Heart left ventricle (tissue), 16 donors: ENCODE measurements around the gene SLC6A4. TPM values are rescaled to one million over a fixed set of nuclear protein-coding genes. Genes with fewer than 3 reads are reported as not detected.

ENCODE experiments used
- ATAC-seq, 4 donors: fragments of 200-7000 bp; cut with Tn5 transposase; one replicate each; pipeline ENCODE4 v1.9.1; 2020 to 2022; ENCODE audit warnings: moderate library complexity in 4 of 4, mild to moderate bottlenecking in 3 of 4, moderate number of reproducible peaks in 1 of 4
- DNase-seq, 5 donors: peaks; one replicate each; pipeline ENCODE4 v3.0.0-alpha.2; 2020
- H3K27ac ChIP-seq, 12 donors: fragments of 200-600 bp; sonication (generic) in 4 of 12; one replicate each; pipeline versions ENCODE4 v1.5.0 to v1.8.0; 2016 to 2022; ENCODE audit warnings: mild to moderate bottlenecking in 2 of 12
- H3K27me3 ChIP-seq, 9 donors: fragments of 200-600 bp; sonication (generic) in 2 of 9; one replicate each; pipeline versions ENCODE4 v1.5.1 to v1.8.0; 2016 to 2022; ENCODE audit warnings: mild to moderate bottlenecking in 3 of 9
- H3K36me3 ChIP-seq, 9 donors: fragments of 200-600 bp; sonication (generic) in 2 of 9; one replicate each; pipeline versions ENCODE4 v1.5.0 to v1.8.0; 2018 to 2022; ENCODE audit warnings: mild to moderate bottlenecking in 2 of 9
- H3K4me1 ChIP-seq, 12 donors: fragments of 200-600 bp; sonication (generic) in 4 of 12; one replicate each; pipeline versions ENCODE4 v1.5.0 to v1.8.0; 2016 to 2022; ENCODE audit warnings: mild to moderate bottlenecking in 3 of 12
- H3K4me3 ChIP-seq, 12 donors: fragments of 200-600 bp; sonication (generic) in 4 of 12; one replicate each; pipeline versions ENCODE4 v1.5.0 to v1.8.0; 2017 to 2022; ENCODE audit warnings: mild to moderate bottlenecking in 9 of 12, moderate library complexity in 4 of 12
- H3K9me3 ChIP-seq, 12 donors: fragments of 200-600 bp; sonication (generic) in 4 of 12; one replicate each; pipeline versions ENCODE4 v1.5.0 to v1.8.0; 2016 to 2022; ENCODE audit warnings: mild to moderate bottlenecking in 1 of 12
- CTCF ChIP-seq, 12 donors: fragments of 200-600 bp; sonication (generic) in 4 of 12; IDR thresholded peaks; one replicate each; pipeline versions ENCODE4 v1.5.0 to v1.8.0; 2018 to 2022; ENCODE audit warnings: antibody characterized with exemption in 12 of 12, mild to moderate bottlenecking in 5 of 12
- POLR2A ChIP-seq, 2 donors: fragments of 450-650 bp; IDR thresholded peaks; one replicate each; pipeline ENCODE4 v1.6.1; 2017; ENCODE audit warnings: antibody characterized with exemption in 2 of 2, mild to moderate bottlenecking in 2 of 2, moderate library complexity in 2 of 2
- WGBS, 4 donors: extraction: QIAGEN DNeasy Blood & Tissue Kit in 2 of 4; methylation state at CpG; one replicate each; pipeline versions ENCODE4 v1.1.5 to v1.1.7; 2013 to 2018; 5-methylcytosine and 5-hydroxymethylcytosine counted together
- intact Hi-C, 10 donors: fragments of 100-400 bp; cut with DNase I; formaldehyde crosslinking; loops; one replicate each; pipeline versions ENCODE4 v1.11.1 to v1.14.2; 2022
- polyA plus RNA-seq, 2 donors: library from polyadenylated mRNA; stranded (reverse); fragments of 200-250 nt; gene quantifications; one replicate each; pipeline ENCODE4 v1.2.3, GENCODE V29; 2013
- total RNA-seq, 9 donors: library from RNA; depleted of rRNA in 2 of 9; stranded (reverse); fragments of >200 nt in 2 of 9; fragmentation: NEBNext Ultra II Directional in 3 of 9; extraction: Animal tissue kit (Norgen Biotek cat#: 25700) in 3 of 9; gene quantifications; one replicate each; pipeline versions ENCODE4 v1.1.0 to v1.2.4, GENCODE V29; 2016 to 2023
- donor health status: ischemic (EF 13 %, LVEDD 7.1; RV severe dilation, severe dysfunction).
- donor health status: healthy with polysubstance abuse.
- donor health status: DM: no; HTN: yes; CAD: no.
- donor health status: DM: no; HTN: no; CAD: no.
- donor health status: ischemic (EF 25% LVEDD 6.9; RV normal size, moderate dysfunction).
- donor health status: ischemic (EF 25% LVEDD 5.7; RV mildly dilated, moderate dysfunction).
- donor health status: healthy.
- donor health status: DM: yes; HTN: yes; CAD: no.
- donor health status: ischemic (EF 35%, LVEDD 5.7; RV mildly dilated, moderate dysfunction).
- donor health status: nonischemic (EF 11% LVEDD 7.7; RV severe dilation, severe dysfunction).
- donor health status: DM: yes; HTN: yes; CAD: no.
- donor health status: PGD.
- donor health status: ischemic (EF 29% LVEDD 5.4; RV normal size, mild dysfunction).
- donor health status: nonischemic (EF 23%, LVEDD 6.1; RV moderate dilation, normal function).

The SLC6A4 gene
- total and polyA plus RNA-seq, 11 donors, result 0.04 to 1.8 (median 0.17) TPM; not detected in 4

- Histone ChIP-seq H3K27me3 (no peaks in the 10 kb centered on the region), H3K4me1 (no peaks in the 10 kb centered on the region), H3K4me3 (no peak overlapping the region), H3K27ac (no peak overlapping the region), H3K36me3 (peaks cover 0 to 46% (median 11%) of the 10 kb centered on the region in 9 donors), H3K9me3 (no peaks in the 10 kb centered on the region)
- no peak for TF ChIP-seq POLR2A (IDR thresholded peaks at IDR 0.05)
- no peak for TF ChIP-seq CTCF (IDR thresholded peaks at IDR 0.05)
- WGBS, 4 donors, result 73 to 81% (median 80%) methylated on average over 1 of the region's 1 CpG
- ATAC-seq, result no peak
- no peak for DNase-seq
- intact Hi-C loops, result no loop called here
Observed at GRCh38 chr17:30165960-30166359, 69.5 kb downstream of the SLC6A4 start.

- ATAC-seq (no peak), DNase-seq (no peak)
- intact Hi-C loops, result no loop called here
- Histone ChIP-seq H3K36me3 (peaks cover 0 to 48% (median 18%) of the 10 kb centered on the region in 9 donors), H3K4me1 (no peaks in the 10 kb centered on the region), H3K9me3 (peaks cover 0 to 7% (median 0%) of the 10 kb centered on the region in 12 donors), H3K27ac (no peak overlapping the region), H3K27me3 (no peaks in the 10 kb centered on the region), H3K4me3 (no peak overlapping the region)
- TF ChIP-seq POLR2A (IDR thresholded peaks at IDR 0.05) (no peak), CTCF (IDR thresholded peaks at IDR 0.05) (no peak)
- WGBS, 4 donors, result 82 to 88% (median 85%) methylated on average over 3 of the region's 3 CpGs
Observed at GRCh38 chr17:30165147-30165546, 70.3 kb downstream of the SLC6A4 start.

GRCh38 chr17:30164531-30164930 lies 71.0 kb downstream of the SLC6A4 start:
- Histone ChIP-seq H3K4me3 (no peak overlapping the region), H3K4me1 (no peaks in the 10 kb centered on the region), H3K36me3 (peaks cover 0 to 52% (median 25%) of the 10 kb centered on the region in 9 donors), H3K9me3 (peaks cover 0 to 13% (median 0%) of the 10 kb centered on the region in 12 donors), H3K27ac (no peak overlapping the region), H3K27me3 (no peaks in the 10 kb centered on the region)
- DNase-seq, result no peak
- TF ChIP-seq POLR2A (IDR thresholded peaks at IDR 0.05) (no peak), CTCF (IDR thresholded peaks at IDR 0.05) (no peak)
- WGBS, 4 donors, result 93 to 99% (median 97%) methylated on average over 4 of the region's 4 CpGs
- intact Hi-C loops, result no loop called here
- ATAC-seq, result no peak

GRCh38 chr17:30161601-30162000 lies 73.9 kb downstream of the SLC6A4 start:
- peaks cover 0 to 7% (median 0%) of the 10 kb centered on the region in 12 donors for H3K4me1 ChIP-seq
- H3K4me3 ChIP-seq, result no peak overlapping the region
- H3K27me3 ChIP-seq, result no peaks in the 10 kb centered on the region
- H3K9me3 ChIP-seq, result peaks cover 0 to 26% (median 8%) of the 10 kb centered on the region in 12 donors
- H3K27ac ChIP-seq, result no peak overlapping the region
- DNase-seq (no peak), ATAC-seq (no peak)
- TF ChIP-seq CTCF (IDR thresholded peaks at IDR 0.05) (no peak), POLR2A (IDR thresholded peaks at IDR 0.05) (no peak)
- peaks cover 0 to 48% (median 33%) of the 10 kb centered on the region in 9 donors for H3K36me3 ChIP-seq
- intact Hi-C loops, result no loop called here
